Activated CD4-positive, alpha-beta T cell treated with anti-CD3 and anti-CD28 coated beads for 36 hours (primary cell): Measurements from ENCODE around the gene DLX2. TPM values are rescaled to one million over a fixed set of nuclear protein-coding genes. Genes with fewer than 3 reads are reported as not detected.

ENCODE experiments used
- ATAC-seq: fragments of 200-7000 bp; cut with Tn5 transposase; one replicate; pipeline ENCODE4 v1.10.0; 2021; ENCODE audit warnings: mild to moderate bottlenecking, moderate library complexity
- CTCF ChIA-PET: fragments of 350-600 bp; sonication (Branson Sonifier 250); formaldehyde crosslinking; loops from one replicate; lab custom pipeline; 2021; ENCODE audit warnings: antibody characterized with exemption; lab: Charles Lee
- POLR2A ChIA-PET: fragments of 350-600 bp; sonication (Branson Sonifier 250); formaldehyde crosslinking; loops from one replicate; lab custom pipeline; 2021; ENCODE audit warnings: antibody characterized with exemption, inconsistent platforms; lab: Charles Lee
- DNase-seq: peaks from one replicate; pipeline ENCODE4 v3.0.0-alpha.2; 2020
- H3K27ac Mint-ChIP-seq: one replicate; pipeline ENCODE4 v1.8.0; 2021; ENCODE audit warnings: mixed read lengths
- H3K27me3 Mint-ChIP-seq: one replicate; pipeline ENCODE4 v1.8.0; 2021; ENCODE audit warnings: mixed read lengths
- H3K36me3 Mint-ChIP-seq: one replicate; pipeline ENCODE4 v1.8.0; 2021; ENCODE audit warnings: low read depth, mixed read lengths
- H3K4me1 Mint-ChIP-seq: one replicate; pipeline ENCODE4 v1.8.0; 2021; ENCODE audit warnings: mixed read lengths
- H3K4me3 Mint-ChIP-seq: one replicate; pipeline ENCODE4 v1.8.0; 2021; ENCODE audit warnings: mild to moderate bottlenecking, moderate library complexity, mixed read lengths
- H3K9me3 Mint-ChIP-seq: one replicate; pipeline ENCODE4 v1.8.0; 2021; ENCODE audit warnings: low read depth, mixed read lengths
- intact Hi-C, 2 experiments: fragments of 100-400 bp; cut with DNase I in 1 of 2; cut with micrococcal nuclease in 1 of 2; formaldehyde crosslinking; loops; one replicate each; pipeline versions ENCODE4 v1.14.2 to v1.15.1; 2022 to 2024; cut with DNase I, micrococcal nuclease
- total RNA-seq, 2 experiments: library from RNA; stranded (reverse); gene quantifications; one replicate each; pipeline ENCODE4 v1.2.3, GENCODE V29; 2021

The DLX2 gene
- total RNA-seq, 2 experiments from 2014 or later = not detected

- POLR2A ChIA-PET = interaction anchor here (0.6 kb wide), 1 partner anchor 209 kb away, joined by 6 read pairs; no protein-coding TSS in a partner anchor
- peaks cover 56% of the 10 kb centered on the region for H3K27me3 Mint-ChIP-seq
- no peaks in the 10 kb centered on the region for H3K36me3 Mint-ChIP-seq
- intact Hi-C loops = loop anchor here (5.0 kb wide), 6 partner anchors 328 to 1382 kb away; partner anchors contain the start of genes DYNC1I2 (in 1 of the 2), GORASP2 (in 1 of the 2), ITGA6 (in 1 of the 2) and PDK1 (in 1 of the 2)
- CTCF ChIA-PET = interaction anchor here (0.6 to 9.4 kb wide), 4 partner anchors 8 to 363 kb away, joined by 3 to 93 read pairs (median 6); partner anchors contain the start of gene DLX1
- peaks cover 59% of the 10 kb centered on the region for H3K4me1 Mint-ChIP-seq
- no peak overlapping the region for H3K27ac Mint-ChIP-seq
- ATAC-seq (no peak), DNase-seq (no peak)
- no peaks in the 10 kb centered on the region for H3K9me3 Mint-ChIP-seq
- no peak overlapping the region for H3K4me3 Mint-ChIP-seq
Observed at GRCh38 chr2:172099472-172100079, 3.1 kb downstream of the DLX2 start.

- ATAC-seq (peak; percentile 26), DNase-seq (peak; percentile 79)
- Mint-ChIP-seq H3K4me3 (peak overlapping the region; percentile 25), H3K27ac (no peak overlapping the region), H3K27me3 (peaks cover 55% of the 10 kb centered on the region), H3K4me1 (peaks cover 57% of the 10 kb centered on the region), H3K36me3 (no peaks in the 10 kb centered on the region), H3K9me3 (no peaks in the 10 kb centered on the region)
- POLR2A ChIA-PET = interaction anchor here (0.6 kb wide), 1 partner anchor 208 kb away, joined by 6 read pairs; no protein-coding TSS in a partner anchor
- intact Hi-C loops = no loop called here
- CTCF ChIA-PET = interaction anchor here (0.6 to 9.4 kb wide), 4 partner anchors 8 to 363 kb away, joined by 3 to 93 read pairs (median 6); partner anchors contain the start of gene DLX1
Observed at GRCh38 chr2:172098650-172099471, 3.8 kb downstream of the DLX2 start.

- Mint-ChIP-seq H3K4me3 (peak overlapping the region; percentile 25), H3K27me3 (peaks cover 56% of the 10 kb centered on the region), H3K27ac (no peak overlapping the region), H3K36me3 (no peaks in the 10 kb centered on the region), H3K4me1 (peaks cover 55% of the 10 kb centered on the region), H3K9me3 (no peaks in the 10 kb centered on the region)
- no peak for ATAC-seq
- ChIA-PET CTCF (interaction anchor here (0.7 to 9.4 kb wide), 2 partner anchors 14 to 392 kb away, joined by 4 to 93 read pairs; partner anchors contain the start of gene DLX1), POLR2A (no interaction called here)
- no peak for DNase-seq
- intact Hi-C loops = no loop called here
Observed at GRCh38 chr2:172098287-172098649, 4.4 kb downstream of the DLX2 start.

- DNase-seq (peak; percentile 31), ATAC-seq (no peak)
- H3K27ac Mint-ChIP-seq = no peak overlapping the region
- CTCF ChIA-PET = interaction anchor here (0.7 to 9.4 kb wide), 2 partner anchors 13 to 391 kb away, joined by 4 to 93 read pairs; partner anchors contain the start of gene DLX1
- no peaks in the 10 kb centered on the region for H3K36me3 Mint-ChIP-seq
- intact Hi-C loops = no loop called here
- H3K27me3 Mint-ChIP-seq = peaks cover 57% of the 10 kb centered on the region
- H3K4me1 Mint-ChIP-seq = peaks cover 52% of the 10 kb centered on the region
- POLR2A ChIA-PET = no interaction called here
- H3K4me3 Mint-ChIP-seq = no peak overlapping the region
- H3K9me3 Mint-ChIP-seq = no peaks in the 10 kb centered on the region
Observed at GRCh38 chr2:172097557-172098131, 5.1 kb downstream of the DLX2 start.

GRCh38 chr2:172096626-172097547 is 5.8 kb downstream of the DLX2 start:
- peak overlapping the region; percentile 22 for H3K4me3 Mint-ChIP-seq
- ChIA-PET CTCF (interaction anchor here (0.7 to 1.8 kb wide), 3 partner anchors 10 to 377 kb away, joined by 5 to 7 read pairs (median 5); no protein-coding TSS in a partner anchor), POLR2A (interaction anchor here (0.8 kb wide), 1 partner anchor 12 kb away, joined by 3 read pairs; the partner anchor contains the start of gene DLX1)
- no peaks in the 10 kb centered on the region for H3K9me3 Mint-ChIP-seq
- peaks cover 61% of the 10 kb centered on the region for H3K27me3 Mint-ChIP-seq
- intact Hi-C loops = no loop called here
- no peaks in the 10 kb centered on the region for H3K36me3 Mint-ChIP-seq
- peaks cover 51% of the 10 kb centered on the region for H3K4me1 Mint-ChIP-seq
- no peak overlapping the region for H3K27ac Mint-ChIP-seq
- DNase-seq (peak; percentile 37), ATAC-seq (no peak)

GRCh38 chr2:172095905-172096625 is 6.6 kb downstream of the DLX2 start:
- peak overlapping the region; percentile 69 for H3K4me3 Mint-ChIP-seq
- H3K36me3 Mint-ChIP-seq = no peaks in the 10 kb centered on the region
- peaks cover 42% of the 10 kb centered on the region for H3K4me1 Mint-ChIP-seq
- DNase-seq (no peak), ATAC-seq (no peak)
- peaks cover 61% of the 10 kb centered on the region for H3K27me3 Mint-ChIP-seq
- POLR2A ChIA-PET = interaction anchor here (0.8 kb wide), 1 partner anchor 11 kb away, joined by 3 read pairs; the partner anchor contains the start of gene DLX1
- intact Hi-C loops = loop anchor here in 1 of 2 experiments (1.0 kb wide), 1 partner anchor 11 kb away; the partner anchor contains the start of gene DLX1
- no peak overlapping the region for H3K27ac Mint-ChIP-seq
- H3K9me3 Mint-ChIP-seq = no peaks in the 10 kb centered on the region
- CTCF ChIA-PET = interaction anchor here (0.7 to 1.8 kb wide), 6 partner anchors 9 to 735 kb away, joined by 3 to 11 read pairs (median 4); no protein-coding TSS in a partner anchor

GRCh38 chr2:172095146-172095904 is 7.4 kb downstream of the DLX2 start:
- H3K27ac Mint-ChIP-seq = no peak overlapping the region
- peaks cover 64% of the 10 kb centered on the region for H3K27me3 Mint-ChIP-seq
- H3K36me3 Mint-ChIP-seq = no peaks in the 10 kb centered on the region
- H3K4me3 Mint-ChIP-seq = peak overlapping the region; percentile 69
- POLR2A ChIA-PET = no interaction called here
- intact Hi-C loops = loop anchor here in 1 of 2 experiments (1.0 kb wide), 1 partner anchor 10 kb away; the partner anchor contains the start of gene DLX1
- ATAC-seq (peak; percentile 56), DNase-seq (peak; percentile 82)
- CTCF ChIA-PET = interaction anchor here (0.7 to 1.8 kb wide), 6 partner anchors 9 to 735 kb away, joined by 3 to 11 read pairs (median 4); no protein-coding TSS in a partner anchor
- peaks cover 42% of the 10 kb centered on the region for H3K4me1 Mint-ChIP-seq
- no peaks in the 10 kb centered on the region for H3K9me3 Mint-ChIP-seq

- Mint-ChIP-seq H3K27ac (no peak overlapping the region), H3K9me3 (no peaks in the 10 kb centered on the region), H3K36me3 (no peaks in the 10 kb centered on the region), H3K27me3 (peaks cover 72% of the 10 kb centered on the region), H3K4me1 (peaks cover 44% of the 10 kb centered on the region), H3K4me3 (peak overlapping the region; percentile 69)
- intact Hi-C loops = loop anchor here in 1 of 2 experiments (1.0 kb wide), 1 partner anchor 9 kb away; the partner anchor contains the start of gene DLX1
- CTCF ChIA-PET = interaction anchor here (1.5 to 1.8 kb wide), 5 partner anchors 8 to 12 kb away, joined by 3 to 11 read pairs (median 5); partner anchors contain the start of gene DLX1
- ATAC-seq (no peak), DNase-seq (no peak)
- POLR2A ChIA-PET = no interaction called here
Observed at GRCh38 chr2:172094294-172095145, 8.2 kb downstream of the DLX2 start.
